ENCODE data around the gene DISP2.

DISP2 gene

DNA sequence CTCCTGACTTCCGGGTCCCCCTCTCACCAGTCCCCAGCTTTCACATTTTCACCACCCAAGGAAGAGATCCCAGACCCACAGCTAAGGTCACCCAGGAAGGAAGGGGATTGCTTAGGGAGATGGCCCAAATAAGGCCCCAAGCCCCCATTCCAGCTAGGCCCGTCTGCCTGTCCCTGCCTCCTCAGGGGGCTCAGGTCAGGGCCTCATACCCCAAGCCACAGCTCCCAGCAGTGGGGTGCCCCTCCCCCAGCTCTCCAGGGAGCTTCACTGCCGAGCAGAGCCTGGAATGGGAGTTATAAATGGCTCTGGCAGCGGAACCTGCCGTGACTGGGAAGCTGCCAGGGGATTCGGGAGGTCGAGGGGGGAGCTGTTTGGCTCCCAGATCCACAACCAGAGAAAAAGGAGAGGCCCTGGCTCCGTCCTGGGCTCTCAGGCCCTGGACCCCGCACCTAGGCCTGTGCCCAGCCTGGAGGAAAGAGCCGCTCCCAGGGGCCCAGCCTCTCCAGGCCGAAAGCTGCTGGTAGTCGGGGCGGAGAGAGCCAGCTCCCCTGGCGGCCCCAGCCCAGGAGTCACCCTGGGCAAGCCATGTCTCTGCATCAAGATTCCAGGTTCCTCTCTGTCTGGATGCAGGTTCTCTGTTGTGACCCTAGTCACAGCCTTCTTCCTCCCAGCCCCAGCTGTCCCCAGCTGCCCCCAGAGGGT lies 17.8 kb upstream of the DISP2 start (continued):
- TF ChIP-seq HOXC10 (CRISPR knock-in tag; IDR thresholded peaks at IDR 0.05) (no peak), ZNF791 (tag by site-specific recombination; IDR thresholded peaks at IDR 0.05) (no peak), ZNF311 (tag by site-specific recombination; IDR thresholded peaks at IDR 0.05; ENCODE audit: borderline replicate concordance) (no peak), YY1 (tag by site-specific recombination; IDR thresholded peaks at IDR 0.05) (no peak), ZNF112 (tag by site-specific recombination; IDR thresholded peaks at IDR 0.05) (no peak), ZNF433 (tag by site-specific recombination; IDR thresholded peaks at IDR 0.05; ENCODE audit: low read depth) (no peak), ZNF202 (tag by site-specific recombination; IDR thresholded peaks at IDR 0.05; ENCODE audit: borderline replicate concordance) (no peak), ZNF302 (tag by site-specific recombination; IDR thresholded peaks at IDR 0.05; ENCODE audit: low read depth) (no peak), ZNF114 (tag by site-specific recombination; IDR thresholded peaks at IDR 0.05) (no peak), ZNF138 (tag by site-specific recombination; IDR thresholded peaks at IDR 0.05; ENCODE audit: borderline replicate concordance) (no peak), ZNF677 (tag by site-specific recombination; IDR thresholded peaks at IDR 0.05) (no peak), TCF7L2 (IDR thresholded peaks at IDR 0.05; ENCODE audit: borderline replicate concordance, low read depth, low read length) (no peak), GLI2 (tag by site-specific recombination; IDR thresholded peaks at IDR 0.05; ENCODE audit: borderline replicate concordance, low read depth) (no peak), GLIS1 (tag by site-specific recombination; IDR thresholded peaks at IDR 0.05) (peak; percentile 74)
- TF ChIP-seq, protein P1, sequence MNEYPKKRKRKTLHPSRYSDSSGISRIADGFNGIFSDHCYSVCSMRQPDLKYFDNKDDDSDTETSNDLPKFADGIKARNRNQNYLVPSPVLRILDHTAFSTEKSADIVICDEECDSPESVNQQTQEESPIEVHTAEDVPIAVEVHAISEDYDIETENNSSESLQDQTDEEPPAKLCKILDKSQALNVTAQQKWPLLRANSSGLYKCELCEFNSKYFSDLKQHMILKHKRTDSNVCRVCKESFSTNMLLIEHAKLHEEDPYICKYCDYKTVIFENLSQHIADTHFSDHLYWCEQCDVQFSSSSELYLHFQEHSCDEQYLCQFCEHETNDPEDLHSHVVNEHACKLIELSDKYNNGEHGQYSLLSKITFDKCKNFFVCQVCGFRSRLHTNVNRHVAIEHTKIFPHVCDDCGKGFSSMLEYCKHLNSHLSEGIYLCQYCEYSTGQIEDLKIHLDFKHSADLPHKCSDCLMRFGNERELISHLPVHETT (tag by site-specific recombination; IDR thresholded peaks at IDR 0.05): no peak
- TF ChIP-seq, protein P2, sequence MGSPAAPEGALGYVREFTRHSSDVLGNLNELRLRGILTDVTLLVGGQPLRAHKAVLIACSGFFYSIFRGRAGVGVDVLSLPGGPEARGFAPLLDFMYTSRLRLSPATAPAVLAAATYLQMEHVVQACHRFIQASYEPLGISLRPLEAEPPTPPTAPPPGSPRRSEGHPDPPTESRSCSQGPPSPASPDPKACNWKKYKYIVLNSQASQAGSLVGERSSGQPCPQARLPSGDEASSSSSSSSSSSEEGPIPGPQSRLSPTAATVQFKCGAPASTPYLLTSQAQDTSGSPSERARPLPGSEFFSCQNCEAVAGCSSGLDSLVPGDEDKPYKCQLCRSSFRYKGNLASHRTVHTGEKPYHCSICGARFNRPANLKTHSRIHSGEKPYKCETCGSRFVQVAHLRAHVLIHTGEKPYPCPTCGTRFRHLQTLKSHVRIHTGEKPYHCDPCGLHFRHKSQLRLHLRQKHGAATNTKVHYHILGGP (tag by site-specific recombination; IDR thresholded peaks at IDR 0.05): no peak
- TF ChIP-seq, protein P3, sequence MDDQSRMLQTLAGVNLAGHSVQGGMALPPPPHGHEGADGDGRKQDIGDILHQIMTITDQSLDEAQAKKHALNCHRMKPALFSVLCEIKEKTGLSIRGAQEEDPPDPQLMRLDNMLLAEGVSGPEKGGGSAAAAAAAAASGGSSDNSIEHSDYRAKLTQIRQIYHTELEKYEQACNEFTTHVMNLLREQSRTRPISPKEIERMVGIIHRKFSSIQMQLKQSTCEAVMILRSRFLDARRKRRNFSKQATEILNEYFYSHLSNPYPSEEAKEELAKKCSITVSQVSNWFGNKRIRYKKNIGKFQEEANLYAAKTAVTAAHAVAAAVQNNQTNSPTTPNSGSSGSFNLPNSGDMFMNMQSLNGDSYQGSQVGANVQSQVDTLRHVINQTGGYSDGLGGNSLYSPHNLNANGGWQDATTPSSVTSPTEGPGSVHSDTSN (CRISPR knock-in tag; IDR thresholded peaks at IDR 0.05): no peak

GRCh38 chr15:40340740-40341400 lies 17.1 kb upstream of the DISP2 start, which contains the start of gene CCDC9B:
Gene CCDC9B (minus strand): TSS chr15:40340939. CDS start chr15:40340819, 120 bp downstream.
- peak within 1 kb of the TSS; percentile 15 for H3K4me3 ChIP-seq (ENCODE audit: low read depth, low read length)
- H3K27ac ChIP-seq (ENCODE audit: extremely low read depth, low read depth, low read length): peak within 1 kb of the TSS; percentile 84
- POLR2A ChIA-PET: interaction anchor here (0.9 to 1.5 kb wide), 3 partner anchors 9 to 26 kb away, joined by 3 to 5 read pairs (median 3); no protein-coding TSS in a partner anchor
- H3K9me3 ChIP-seq (ENCODE audit: control insufficient read depth, insufficient read depth, low read depth, low read length): no peaks in the 10 kb centered on the region
- peaks cover 10% of the 10 kb centered on the region for H3K4me1 ChIP-seq (ENCODE audit: control insufficient read depth, insufficient read depth, low read length)
- CTCF ChIA-PET: interaction anchor here (0.6 to 7.1 kb wide), 11 partner anchors 11 to 1650 kb away, joined by 3 to 82 read pairs (median 8); partner anchors contain the start of gene INAFM2
- no peaks in the 10 kb centered on the region for H3K36me3 ChIP-seq (ENCODE audit: control insufficient read depth in 2 of 2, insufficient read depth in 1 of 2, low read length in 2 of 2)
- TF ChIP-seq ZXDB (tag by site-specific recombination; IDR thresholded peaks at IDR 0.05): no peak
- TF ChIP-seq HIC1 (tag by site-specific recombination; IDR thresholded peaks at IDR 0.05): peak; percentile 43; the same call in 1 of the 2 replicates
- TF ChIP-seq, protein P4, sequence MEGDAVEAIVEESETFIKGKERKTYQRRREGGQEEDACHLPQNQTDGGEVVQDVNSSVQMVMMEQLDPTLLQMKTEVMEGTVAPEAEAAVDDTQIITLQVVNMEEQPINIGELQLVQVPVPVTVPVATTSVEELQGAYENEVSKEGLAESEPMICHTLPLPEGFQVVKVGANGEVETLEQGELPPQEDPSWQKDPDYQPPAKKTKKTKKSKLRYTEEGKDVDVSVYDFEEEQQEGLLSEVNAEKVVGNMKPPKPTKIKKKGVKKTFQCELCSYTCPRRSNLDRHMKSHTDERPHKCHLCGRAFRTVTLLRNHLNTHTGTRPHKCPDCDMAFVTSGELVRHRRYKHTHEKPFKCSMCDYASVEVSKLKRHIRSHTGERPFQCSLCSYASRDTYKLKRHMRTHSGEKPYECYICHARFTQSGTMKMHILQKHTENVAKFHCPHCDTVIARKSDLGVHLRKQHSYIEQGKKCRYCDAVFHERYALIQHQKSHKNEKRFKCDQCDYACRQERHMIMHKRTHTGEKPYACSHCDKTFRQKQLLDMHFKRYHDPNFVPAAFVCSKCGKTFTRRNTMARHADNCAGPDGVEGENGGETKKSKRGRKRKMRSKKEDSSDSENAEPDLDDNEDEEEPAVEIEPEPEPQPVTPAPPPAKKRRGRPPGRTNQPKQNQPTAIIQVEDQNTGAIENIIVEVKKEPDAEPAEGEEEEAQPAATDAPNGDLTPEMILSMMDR (tag by site-specific recombination; IDR thresholded peaks at IDR 0.05): no peak
- no peak for TF ChIP-seq ZNF174 (tag by site-specific recombination; IDR thresholded peaks at IDR 0.05)
- TF ChIP-seq TCF7L2 (IDR thresholded peaks at IDR 0.05; ENCODE audit: borderline replicate concordance, low read depth, low read length): no peak
- no peak for TF ChIP-seq ZNF248 (tag by site-specific recombination; IDR thresholded peaks at IDR 0.05)
- TF ChIP-seq ZNF555 (tag by site-specific recombination; conservative IDR thresholded peaks at IDR 0.05): no peak
- no peak for TF ChIP-seq ZNF624 (tag by site-specific recombination; IDR thresholded peaks at IDR 0.05)
- no peak for TF ChIP-seq ZNF202 (tag by site-specific recombination; IDR thresholded peaks at IDR 0.05; ENCODE audit: borderline replicate concordance)
- TF ChIP-seq SP3 (tag by site-specific recombination; IDR thresholded peaks at IDR 0.05): no peak
- no peak for TF ChIP-seq ZNF23 (tag by site-specific recombination; IDR thresholded peaks at IDR 0.05; ENCODE audit: borderline replicate concordance)
- TF ChIP-seq, protein P5, sequence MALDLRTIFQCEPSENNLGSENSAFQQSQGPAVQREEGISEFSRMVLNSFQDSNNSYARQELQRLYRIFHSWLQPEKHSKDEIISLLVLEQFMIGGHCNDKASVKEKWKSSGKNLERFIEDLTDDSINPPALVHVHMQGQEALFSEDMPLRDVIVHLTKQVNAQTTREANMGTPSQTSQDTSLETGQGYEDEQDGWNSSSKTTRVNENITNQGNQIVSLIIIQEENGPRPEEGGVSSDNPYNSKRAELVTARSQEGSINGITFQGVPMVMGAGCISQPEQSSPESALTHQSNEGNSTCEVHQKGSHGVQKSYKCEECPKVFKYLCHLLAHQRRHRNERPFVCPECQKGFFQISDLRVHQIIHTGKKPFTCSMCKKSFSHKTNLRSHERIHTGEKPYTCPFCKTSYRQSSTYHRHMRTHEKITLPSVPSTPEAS (tag by site-specific recombination; IDR thresholded peaks at IDR 0.05): no peak

All from HEK293 (cell line).